Measurements from ENCODE around the gene PPP2R2B.

Gene PPP2R2B

DNA sequence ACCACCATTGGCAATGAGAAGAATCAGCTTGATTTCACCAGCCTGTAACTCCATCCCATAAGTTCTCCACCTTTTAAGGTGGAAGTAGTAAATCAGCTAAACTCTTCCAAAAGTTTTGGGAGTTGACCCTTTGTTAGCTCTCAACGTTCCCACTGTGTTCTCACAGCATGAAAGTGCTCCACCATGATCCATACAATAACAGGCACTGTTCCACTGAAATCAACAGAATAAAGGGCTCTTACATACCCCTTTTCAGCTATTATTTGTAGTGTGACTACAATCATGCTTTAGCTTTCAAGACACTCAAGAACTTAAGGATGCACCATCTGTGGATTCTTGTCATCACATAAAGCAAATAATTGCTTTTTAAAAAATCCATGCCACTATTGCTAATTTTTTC is 81.6 kb downstream of the PPP2R2B start:
- TF ChIP-seq, protein P1, sequence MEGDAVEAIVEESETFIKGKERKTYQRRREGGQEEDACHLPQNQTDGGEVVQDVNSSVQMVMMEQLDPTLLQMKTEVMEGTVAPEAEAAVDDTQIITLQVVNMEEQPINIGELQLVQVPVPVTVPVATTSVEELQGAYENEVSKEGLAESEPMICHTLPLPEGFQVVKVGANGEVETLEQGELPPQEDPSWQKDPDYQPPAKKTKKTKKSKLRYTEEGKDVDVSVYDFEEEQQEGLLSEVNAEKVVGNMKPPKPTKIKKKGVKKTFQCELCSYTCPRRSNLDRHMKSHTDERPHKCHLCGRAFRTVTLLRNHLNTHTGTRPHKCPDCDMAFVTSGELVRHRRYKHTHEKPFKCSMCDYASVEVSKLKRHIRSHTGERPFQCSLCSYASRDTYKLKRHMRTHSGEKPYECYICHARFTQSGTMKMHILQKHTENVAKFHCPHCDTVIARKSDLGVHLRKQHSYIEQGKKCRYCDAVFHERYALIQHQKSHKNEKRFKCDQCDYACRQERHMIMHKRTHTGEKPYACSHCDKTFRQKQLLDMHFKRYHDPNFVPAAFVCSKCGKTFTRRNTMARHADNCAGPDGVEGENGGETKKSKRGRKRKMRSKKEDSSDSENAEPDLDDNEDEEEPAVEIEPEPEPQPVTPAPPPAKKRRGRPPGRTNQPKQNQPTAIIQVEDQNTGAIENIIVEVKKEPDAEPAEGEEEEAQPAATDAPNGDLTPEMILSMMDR (IDR thresholded peaks at IDR 0.05; ENCODE audit: low read depth, low read length), result no peak

GRCh38 chr5:146796144-146796543 is 82.4 kb downstream of the PPP2R2B start:
- TF ChIP-seq, protein P1 (IDR thresholded peaks at IDR 0.05; ENCODE audit: low read depth, low read length), result no peak

More for the DNA sequence above, 81.6 kb downstream of the PPP2R2B start:
- H3K4me3 ChIP-seq (ENCODE audit: low read depth, low read length), result no peak overlapping the region

GRCh38 chr5:146794326-146795029 is 84.1 kb downstream of the PPP2R2B start:
- TF ChIP-seq, protein P1 (IDR thresholded peaks at IDR 0.05; ENCODE audit: low read depth, low read length), result no peak
- no peak overlapping the region for H3K4me3 ChIP-seq (ENCODE audit: low read depth, low read length)

More at GRCh38 chr5:146796144-146796543, 82.4 kb downstream of the PPP2R2B start:
- H3K4me3 ChIP-seq (ENCODE audit: low read depth, low read length), result no peak overlapping the region

- TF ChIP-seq, protein P1 (IDR thresholded peaks at IDR 0.05; ENCODE audit: low read depth, low read length), result no peak
- H3K4me3 ChIP-seq (ENCODE audit: low read depth, low read length), result no peak overlapping the region
Measured at GRCh38 chr5:146793709-146794108, 84.8 kb downstream of the PPP2R2B start.

DNA sequence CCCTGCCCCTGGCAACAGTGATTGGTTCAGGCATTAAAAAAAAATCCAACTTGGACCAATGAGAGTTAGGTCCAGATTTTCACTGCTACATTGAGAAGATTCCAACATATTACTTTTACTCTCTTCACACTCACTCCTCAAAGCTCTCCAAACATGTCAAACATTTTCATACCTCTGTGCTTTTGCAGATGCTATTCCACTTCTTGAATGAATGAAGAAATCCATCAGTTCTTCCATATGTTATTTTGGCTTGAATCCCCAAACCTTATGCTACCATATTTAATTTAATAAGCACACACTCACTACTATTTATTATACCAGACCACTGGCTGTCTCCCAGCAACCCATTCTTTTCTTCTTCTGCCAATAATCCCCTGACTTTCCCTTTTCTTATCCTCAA is 87.1 kb downstream of the PPP2R2B start:
- H3K4me3 ChIP-seq (ENCODE audit: low read depth, low read length), result no peak overlapping the region
- TF ChIP-seq, protein P1 (IDR thresholded peaks at IDR 0.05; ENCODE audit: low read depth, low read length), result no peak

- no peak overlapping the region for H3K4me3 ChIP-seq (ENCODE audit: low read depth, low read length)
- TF ChIP-seq, protein P1 (IDR thresholded peaks at IDR 0.05; ENCODE audit: low read depth, low read length), result no peak
Measured at GRCh38 chr5:146789712-146790653, 88.6 kb downstream of the PPP2R2B start.

DNA sequence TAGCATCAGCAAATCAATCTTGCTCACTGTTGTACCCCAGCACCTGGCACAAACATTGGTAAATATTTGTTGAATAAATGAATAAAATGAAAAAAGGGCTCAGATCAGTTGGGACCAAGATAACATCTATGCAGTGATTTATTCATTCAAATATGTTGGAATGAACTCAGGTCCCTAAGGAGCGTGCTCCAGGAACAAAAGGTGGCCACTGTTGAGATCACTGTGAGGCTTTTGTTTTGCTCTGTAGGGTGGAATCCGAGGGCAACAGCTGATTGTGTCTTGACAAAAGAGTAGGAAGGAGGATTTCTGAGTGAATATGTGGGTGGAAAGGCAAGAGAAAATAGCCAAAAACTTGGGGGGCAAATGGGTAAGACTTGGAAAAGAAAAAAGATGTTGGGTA is 89.7 kb downstream of the PPP2R2B start:
- TF ChIP-seq, protein P1 (IDR thresholded peaks at IDR 0.05; ENCODE audit: low read depth, low read length), result no peak

More for the DNA sequence above, 89.7 kb downstream of the PPP2R2B start:
- no peak overlapping the region for H3K4me3 ChIP-seq (ENCODE audit: low read depth, low read length)
